HG02763 (cell line): ENCODE measurements around the gene LRRC73.
A peak's percentile ranks its signal among the peaks of the same experiment; 100 is the strongest.

Experiments used
- ATAC-seq: cut with Tn5 transposase; IDR thresholded peaks from one replicate; pipeline ENCODE4 v1.9.1; 2021; ENCODE audit warnings: mild to moderate bottlenecking, moderate library complexity; ENCODE audit not compliant: unreplicated experiment

Gene LRRC73

GRCh38 chr6:43493833-43494232 is 16.3 kb downstream of the LRRC73 start:
- ATAC-seq: no peak

- ATAC-seq: no peak
These were observed 16.9 kb downstream of the LRRC73 start for GRCh38 chr6:43493230-43493629.

DNA sequence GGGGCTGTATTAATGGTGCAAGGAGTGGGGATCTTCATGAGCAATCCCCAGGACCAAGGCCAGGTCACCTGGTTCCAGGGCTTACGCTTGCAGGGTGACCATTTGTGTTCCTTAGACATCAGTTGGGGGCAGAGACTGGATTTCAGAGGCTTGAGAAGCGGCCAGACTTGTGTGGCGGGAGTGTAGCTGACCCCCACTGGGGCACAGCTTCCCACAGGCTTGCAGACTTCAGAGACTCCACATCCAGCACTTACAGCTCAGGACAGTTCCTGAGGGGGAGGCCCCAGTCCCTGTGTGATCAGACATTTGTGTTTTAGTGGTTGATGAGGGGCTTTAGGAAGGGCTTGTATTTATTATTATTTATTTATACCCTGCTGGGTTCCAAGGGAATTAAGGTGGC is 17.5 kb downstream of the LRRC73 start:
- ATAC-seq: no peak

DNA sequence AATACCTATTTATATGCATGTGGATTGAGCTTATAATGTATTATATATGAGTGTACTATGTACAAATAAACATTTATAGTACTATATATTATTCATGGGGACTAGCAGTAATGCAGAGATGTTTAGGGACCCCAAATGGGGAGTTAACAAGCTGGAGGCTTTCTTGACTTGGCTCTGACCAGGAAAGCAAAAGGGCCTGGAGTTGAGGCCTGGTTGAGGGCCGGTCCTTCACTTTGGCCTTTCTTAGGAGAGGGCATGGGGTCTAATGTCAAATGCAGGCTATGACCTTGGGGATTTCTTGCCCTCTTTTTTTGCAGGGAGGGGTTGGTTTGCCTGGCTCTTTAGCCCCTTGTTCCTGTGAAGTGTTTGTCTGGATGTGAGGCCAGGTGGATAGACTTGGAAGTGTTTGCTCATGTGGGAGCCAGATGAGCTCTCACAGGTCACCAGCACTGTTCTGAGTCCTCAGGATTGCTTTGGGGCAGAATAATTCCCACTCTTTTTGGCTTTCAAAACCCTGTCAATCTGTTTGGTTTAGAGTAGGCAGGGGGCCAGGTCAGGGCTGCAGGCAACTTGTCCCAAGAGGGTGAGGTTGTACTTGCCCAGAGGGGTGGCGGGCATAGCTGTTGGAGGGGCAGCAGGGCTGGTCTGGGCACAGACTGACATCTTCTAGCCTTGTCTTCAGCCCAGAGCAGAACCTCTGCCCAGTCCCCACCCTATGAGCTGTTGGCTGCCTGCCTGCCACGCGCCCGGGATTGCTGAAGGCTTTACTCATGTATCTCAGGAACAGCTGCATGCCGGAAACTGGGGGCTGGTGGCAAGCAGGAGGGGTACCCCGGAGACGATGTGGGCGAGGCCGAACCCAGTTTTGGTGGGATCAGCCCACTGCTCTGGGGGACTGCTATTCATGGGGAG is 18.1 kb downstream of the LRRC73 start:
- no peak for ATAC-seq

DNA sequence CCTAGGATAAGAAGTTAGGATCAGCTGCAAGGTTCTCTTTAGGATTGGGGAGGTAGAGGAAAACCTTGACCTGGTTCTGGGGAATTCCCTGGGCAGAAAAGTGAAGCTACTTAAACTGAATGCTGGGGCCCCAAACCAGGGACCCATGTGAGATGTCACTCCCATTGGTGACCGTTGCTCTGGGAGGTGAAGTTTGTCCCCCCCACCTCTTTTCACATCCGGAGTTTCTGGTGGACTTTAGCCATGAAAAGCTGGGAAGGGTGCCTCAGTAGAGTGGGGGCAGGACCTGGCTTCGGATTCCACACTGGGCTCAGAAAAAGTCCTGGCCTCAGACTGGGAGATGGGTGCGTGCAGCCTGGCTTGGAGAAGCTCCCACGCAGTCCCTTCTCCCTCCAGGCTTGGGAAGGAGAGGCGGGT is 19.6 kb downstream of the LRRC73 start:
- ATAC-seq: no peak

DNA sequence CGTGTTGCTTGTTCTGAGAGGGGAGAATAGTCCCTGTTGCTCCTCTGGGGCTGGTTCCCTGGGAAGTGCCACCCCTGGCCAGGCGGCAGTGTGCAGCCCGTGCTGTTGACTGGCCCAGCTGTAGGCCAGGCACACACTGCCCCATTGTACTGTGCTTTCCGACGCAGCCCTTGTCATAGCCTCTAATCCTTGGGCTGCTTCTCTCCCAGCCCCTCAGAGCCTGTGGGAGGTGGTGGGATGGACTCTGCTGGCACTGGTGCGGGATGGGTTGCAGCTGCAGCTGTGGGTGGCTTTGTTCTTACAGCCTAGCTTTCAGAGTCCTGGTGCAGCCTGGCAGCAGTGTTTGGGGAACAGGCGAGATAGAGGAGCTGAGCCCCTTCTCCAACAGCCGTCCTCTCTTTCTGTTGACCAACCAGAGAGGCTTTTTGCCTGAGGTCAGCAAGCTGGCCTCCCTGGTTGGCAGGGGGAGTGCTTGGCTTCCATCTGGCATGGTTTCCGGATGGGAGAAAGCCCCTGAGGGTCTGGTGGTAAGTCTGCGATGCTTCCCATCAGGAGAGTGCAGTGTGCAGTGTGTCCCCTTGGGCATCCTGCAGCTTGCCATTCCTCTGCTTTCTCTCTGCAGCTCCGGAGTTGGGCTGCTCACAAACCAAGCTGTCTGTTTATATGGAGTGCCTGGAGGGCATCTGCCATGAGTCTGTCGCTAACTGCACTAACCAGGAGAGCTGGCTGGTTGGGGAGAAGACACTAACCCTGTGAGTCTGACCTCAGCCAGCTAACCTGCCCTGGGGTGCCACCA is 20.7 kb downstream of the LRRC73 start:
- no peak for ATAC-seq

- no peak for ATAC-seq
These were observed 21.4 kb downstream of the LRRC73 start for GRCh38 chr6:43488667-43489276.

DNA sequence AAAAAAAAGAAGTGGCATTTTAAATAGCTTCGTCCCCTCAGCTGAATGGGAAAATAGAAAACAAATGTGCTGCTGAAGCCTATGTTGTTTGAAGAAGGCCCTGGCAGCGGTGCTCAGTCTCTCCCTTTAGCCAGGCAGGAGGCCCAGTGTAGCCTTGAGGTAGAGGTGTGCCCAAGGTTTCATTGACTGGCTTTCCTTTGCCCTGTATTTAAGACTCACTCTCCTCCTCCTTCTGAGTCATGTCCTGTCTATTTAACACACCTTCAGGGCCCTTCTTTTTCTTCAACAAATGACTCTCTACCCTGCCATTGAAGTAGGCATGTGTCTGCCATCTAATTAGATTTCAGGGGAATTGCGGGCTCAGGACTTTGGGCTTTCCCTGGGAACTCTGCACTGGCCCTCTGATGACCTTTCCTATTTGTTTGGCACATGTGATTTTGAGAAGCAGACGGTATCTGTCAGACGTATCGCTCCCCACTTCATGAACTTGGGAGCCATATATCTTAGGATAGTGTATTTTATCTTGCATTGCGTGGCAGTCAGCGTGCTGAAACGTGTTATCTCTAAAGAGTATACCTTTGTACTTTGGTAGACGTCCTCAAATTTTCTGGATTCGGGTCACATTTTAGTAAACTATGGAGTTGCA is 28.4 kb downstream of the LRRC73 start:
- ATAC-seq: no peak

DNA sequence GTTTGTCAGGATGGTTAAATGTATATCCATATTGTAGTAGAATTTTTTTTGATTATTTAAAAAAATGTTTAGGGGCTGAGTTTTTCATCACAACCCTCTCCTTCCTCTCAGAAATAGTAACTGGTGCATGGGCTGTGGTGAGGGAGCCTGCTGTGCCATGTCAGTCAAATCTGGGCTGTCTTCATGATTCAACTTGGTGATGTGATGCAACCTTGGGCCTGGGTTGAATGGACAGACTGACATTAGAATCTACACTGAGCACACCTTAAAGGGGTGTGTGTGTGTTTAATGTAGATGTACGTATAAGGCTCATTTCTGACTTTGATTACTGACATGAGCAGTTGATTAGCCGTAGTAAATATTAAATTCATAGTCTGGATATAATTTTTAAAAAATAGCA is 29.1 kb downstream of the LRRC73 start:
- no peak for ATAC-seq

GRCh38 chr6:43478008-43478372 is 32.2 kb downstream of the LRRC73 start:
- no peak for ATAC-seq

- ATAC-seq: peak; percentile 97
These were observed 32.7 kb downstream of the LRRC73 start, which contains the start of gene TJAP1 for GRCh38 chr6:43477235-43478007. Gene TJAP1, plus strand, starts transcription at chr6:43477570. Its CDS starts 21,432 bp downstream, at chr6:43499002.

GRCh38 chr6:43476746-43477145 is 33.4 kb downstream of the LRRC73 start:
- ATAC-seq: no peak

DNA sequence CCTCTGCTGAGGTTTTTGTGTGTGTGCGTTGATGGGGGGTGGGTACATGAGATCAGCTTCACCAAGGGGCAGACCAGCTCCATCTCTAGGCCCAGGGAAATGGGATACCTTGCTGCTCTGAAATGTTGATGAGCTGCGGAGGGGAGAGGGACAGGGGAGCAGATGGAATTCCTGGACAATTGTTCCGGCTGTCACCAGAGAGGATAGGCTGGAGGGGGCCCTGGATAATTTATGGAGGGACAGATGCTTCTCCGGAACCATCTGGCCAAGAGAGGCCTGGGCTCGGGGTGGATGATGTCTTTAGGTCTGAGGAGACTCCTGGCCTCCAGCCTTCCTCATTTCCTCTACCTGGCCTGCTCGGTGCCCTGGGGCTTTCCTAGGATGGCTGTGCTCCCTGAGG is 34.6 kb downstream of the LRRC73 start:
- no peak for ATAC-seq

DNA sequence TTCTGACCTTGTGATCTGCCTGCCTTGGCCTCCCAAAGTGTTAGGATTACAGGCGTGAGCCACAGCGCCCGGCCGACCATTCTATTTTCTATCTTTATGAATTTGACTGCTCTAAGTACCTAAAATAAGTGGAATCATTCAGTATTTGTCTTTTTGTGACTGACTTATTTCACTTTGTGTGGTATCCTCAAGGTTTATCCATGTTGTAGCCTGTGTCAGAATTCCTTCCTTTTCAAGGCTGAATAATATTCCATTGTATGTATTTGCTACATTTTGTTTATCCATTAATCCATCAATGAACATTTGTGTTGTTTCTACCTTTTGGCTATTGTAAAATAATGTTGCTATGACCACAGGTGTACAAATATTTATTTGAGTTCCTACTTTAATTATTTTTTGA is 37.6 kb downstream of the LRRC73 start:
- no peak for ATAC-seq

GRCh38 chr6:43471399-43471798 is 38.7 kb downstream of the LRRC73 start:
- ATAC-seq: no peak

- ATAC-seq: no peak
These were observed 40.2 kb downstream of the LRRC73 start for GRCh38 chr6:43469947-43470346.

GRCh38 chr6:43468748-43469681 is 41.1 kb downstream of the LRRC73 start:
- ATAC-seq: no peak

GRCh38 chr6:43468240-43468639 is 41.9 kb downstream of the LRRC73 start:
- no peak for ATAC-seq

DNA sequence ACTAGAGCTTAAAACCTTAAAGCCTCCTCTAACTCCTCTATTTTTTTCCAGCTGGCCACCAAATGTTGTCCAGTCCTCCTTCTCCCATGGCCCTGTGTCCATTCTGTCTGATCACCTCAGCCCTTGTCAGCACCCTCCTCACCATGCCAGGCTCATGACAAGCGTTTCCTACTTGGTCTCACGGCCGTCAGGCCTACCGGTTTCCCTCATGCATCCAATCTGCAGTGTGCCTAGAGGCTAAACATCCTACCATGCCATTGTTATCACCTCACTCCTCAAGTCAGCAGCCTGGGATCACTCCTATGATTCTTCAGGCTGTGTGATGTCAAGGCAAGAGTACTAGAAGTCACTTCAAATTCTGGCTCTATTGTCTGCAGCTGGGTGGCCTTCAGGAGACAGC is 42.4 kb downstream of the LRRC73 start:
- no peak for ATAC-seq
